Inflammatory macrophage treated with lipopolysaccharide for 1 hour (primary cell): ENCODE results near the gene BRD1.
A peak's percentile ranks its signal among the peaks of the same experiment; 100 is the strongest.
"Not testable (repeated sequence)": the region's sequence is repeated elsewhere in the genome, so short reads cannot be mapped to it uniquely, and the experiment has no call there.

Experiments used
- DNase-seq, 2 donors: peaks; one replicate each; pipeline ENCODE4 v3.0.0-alpha.2; 2020 to 2022

The BRD1 gene

DNA sequence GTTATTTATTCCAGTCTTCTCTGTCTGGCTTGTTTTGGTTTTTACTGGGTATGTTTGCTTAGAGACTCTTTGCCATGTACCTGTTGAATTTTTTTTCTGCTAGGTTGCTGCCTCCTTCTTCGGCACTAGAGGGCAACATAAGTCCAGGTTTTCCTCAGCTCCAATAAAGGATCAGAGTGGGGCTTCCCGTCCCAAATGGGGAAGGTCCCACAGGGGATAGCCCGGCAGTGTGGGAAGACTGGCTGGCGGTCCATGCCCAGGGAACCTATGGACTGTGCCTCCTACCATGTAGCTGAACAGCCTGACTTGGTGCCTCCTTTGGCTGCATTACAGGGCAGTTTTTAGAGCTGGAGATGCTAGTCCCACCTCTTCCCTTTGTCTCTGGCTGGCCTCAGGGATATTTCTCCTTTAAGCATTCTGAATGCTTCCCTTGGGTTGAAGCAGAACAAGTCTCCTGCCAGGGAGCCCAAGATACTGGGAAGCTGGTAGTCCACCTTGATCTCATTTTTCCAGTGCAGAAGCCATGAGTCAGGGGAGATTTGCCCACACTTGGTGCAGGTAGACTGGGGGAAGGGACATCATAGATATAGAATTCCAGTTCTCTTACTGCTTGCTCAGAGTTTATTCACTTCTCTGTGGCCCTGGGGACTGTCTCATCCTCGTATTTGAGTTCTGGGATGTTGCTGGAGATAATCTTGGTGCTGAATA is 60.2 kb downstream of the BRD1 start:
- DNase-seq = peak; percentile 75 to 84

DNA sequence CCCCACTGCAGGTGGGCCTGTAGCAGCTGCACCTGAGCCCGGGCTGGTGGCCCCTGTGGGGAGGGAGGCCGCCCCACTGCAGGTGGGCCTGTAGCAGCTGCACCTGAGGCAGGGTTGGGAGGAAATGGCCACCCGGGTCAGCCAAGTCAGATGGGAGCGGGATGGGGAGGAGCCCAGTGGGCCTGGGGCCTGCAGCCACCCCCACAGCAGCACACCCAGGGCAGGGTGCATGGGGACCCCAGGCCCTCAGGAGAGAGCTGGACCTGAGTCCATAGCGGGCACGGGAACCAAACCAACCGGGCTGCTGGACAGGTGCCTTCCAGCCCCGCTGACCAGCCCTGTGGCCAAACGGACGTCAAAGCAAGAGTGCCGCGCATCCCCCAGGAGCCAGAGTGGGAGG is 61.7 kb downstream of the BRD1 start:
- DNase-seq = no peak

DNA sequence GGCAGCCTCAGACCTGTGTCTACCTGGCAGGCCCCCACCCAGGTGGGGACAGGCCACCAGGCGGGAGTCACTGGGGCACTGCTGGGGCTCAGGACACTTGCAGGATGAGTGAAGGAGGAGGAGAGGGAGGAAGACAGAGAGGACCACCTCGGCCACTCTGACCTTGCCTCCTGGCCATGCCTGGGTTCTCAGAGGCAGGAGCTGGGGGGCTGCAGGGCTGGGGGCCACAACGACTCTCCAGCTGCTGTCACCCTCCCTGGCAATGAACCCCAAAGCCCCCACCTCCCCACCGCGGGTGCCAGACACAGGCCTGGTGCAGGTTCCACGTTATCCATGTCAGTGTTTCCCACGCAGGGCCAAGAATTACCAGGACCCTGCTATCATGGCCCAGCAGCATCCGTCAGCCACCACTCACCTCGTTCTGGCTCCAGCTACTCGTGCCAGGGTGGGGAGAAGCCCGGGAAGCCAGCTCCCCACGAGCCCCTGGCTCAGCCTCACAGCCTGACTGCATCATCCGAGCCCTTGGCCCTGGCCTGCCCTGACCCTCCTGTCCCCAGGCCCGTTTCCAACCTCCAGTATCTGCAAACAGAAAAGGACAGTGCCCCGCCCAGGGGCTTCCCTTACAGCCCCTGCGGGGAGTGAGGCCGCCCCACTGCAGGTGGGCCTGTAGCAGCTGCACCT is 62.4 kb downstream of the BRD1 start:
- no peak for DNase-seq

DNA sequence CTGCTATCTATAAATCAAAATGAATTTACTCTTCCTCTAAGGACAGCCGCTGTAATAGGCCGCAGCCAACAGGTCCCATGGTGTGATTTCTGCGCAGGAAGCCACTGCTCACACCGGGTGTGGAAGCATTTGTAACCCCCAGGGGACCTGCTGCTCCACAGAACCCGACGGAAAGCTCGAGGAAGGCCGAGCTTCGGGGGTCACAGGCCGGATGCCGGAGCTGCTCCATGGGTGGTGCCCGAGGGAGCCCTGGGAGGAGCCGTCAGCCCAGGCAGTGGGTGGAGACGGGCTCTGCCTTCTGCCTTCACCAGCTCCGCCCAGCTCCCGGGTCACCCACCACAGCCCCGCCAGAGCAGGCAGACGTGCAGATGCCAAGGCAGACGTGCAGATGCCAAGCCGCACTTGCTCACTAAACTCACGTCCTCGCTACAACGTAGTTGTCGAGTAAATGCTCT is 63.5 kb downstream of the BRD1 start:
- no peak for DNase-seq

DNA sequence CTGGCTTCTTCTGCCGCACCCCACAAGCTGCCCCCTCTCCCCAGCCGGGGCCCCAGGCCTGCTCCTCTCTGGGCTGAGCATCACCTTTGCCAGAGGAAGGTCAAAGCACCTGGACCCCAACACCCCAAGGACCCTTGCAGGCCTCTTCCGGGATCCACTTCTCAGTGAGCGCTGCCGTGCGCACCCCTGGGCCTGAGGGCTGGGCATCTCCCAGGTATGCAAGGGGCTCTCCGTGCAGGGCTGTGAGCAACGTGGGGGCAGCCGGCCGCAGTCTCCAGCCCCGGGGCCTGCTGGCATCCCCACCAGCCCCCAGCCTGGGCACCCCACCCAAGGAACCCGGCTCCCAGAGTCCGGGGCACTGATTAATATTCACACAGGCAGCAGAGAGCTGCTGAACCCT is 64.0 kb downstream of the BRD1 start:
- DNase-seq = no peak

DNA sequence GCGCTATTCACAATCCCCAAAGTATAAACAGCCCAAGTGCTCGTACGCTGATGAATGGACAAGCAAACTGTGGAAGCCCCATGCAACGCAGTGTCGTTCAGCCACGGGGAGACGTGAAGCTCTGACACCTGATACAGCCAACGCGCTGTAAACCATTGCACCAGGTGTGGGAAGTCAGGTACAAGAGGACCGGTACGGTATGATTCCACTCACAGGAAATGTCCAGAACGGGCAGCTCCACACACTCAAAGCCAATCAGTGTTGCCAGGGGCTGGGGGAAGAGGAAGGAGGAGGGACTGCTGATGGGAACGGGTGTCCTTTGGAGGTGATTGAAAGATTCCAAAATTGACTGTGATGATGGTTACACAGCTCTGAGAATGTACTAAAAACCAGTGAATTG is 64.5 kb downstream of the BRD1 start:
- no peak for DNase-seq

DNA sequence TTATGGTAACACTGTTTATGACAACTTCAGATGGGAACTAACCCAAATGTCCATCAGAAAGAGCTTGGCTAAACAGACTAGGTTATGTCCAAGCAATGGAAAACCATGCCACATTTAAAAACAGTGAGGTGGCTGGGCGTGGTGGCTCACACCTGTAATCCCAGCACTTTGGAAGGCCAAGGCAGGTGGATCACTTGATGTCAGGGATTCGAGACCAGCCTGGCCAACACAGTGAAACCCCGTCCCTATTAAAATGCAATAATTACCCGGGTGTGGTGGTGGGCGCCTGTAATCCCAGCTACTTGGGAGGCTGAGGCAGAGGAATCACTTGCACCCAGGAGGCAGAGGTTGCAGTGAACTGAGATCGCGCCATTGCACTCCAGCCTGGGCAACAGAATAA is 65.1 kb downstream of the BRD1 start:
- DNase-seq = not testable (repeated sequence)

DNA sequence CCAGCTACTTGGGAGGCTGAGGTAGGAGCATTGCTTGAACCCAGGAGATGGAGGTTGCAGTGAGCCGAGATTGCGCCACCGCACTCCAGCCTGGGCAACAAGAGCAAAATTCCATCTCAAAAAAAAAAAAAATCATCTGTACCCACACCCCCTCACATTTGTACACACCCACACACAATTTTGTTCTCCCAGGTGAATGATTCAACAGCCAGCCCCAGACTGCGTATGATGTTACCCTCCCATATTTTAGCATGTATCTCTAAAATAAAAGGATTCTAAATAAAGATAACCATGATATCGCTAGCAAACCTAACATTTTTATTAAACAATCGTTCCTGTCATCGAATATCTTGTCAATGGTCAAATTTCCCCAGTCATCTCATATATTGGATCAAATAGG is 65.8 kb downstream of the BRD1 start:
- no peak for DNase-seq

DNA sequence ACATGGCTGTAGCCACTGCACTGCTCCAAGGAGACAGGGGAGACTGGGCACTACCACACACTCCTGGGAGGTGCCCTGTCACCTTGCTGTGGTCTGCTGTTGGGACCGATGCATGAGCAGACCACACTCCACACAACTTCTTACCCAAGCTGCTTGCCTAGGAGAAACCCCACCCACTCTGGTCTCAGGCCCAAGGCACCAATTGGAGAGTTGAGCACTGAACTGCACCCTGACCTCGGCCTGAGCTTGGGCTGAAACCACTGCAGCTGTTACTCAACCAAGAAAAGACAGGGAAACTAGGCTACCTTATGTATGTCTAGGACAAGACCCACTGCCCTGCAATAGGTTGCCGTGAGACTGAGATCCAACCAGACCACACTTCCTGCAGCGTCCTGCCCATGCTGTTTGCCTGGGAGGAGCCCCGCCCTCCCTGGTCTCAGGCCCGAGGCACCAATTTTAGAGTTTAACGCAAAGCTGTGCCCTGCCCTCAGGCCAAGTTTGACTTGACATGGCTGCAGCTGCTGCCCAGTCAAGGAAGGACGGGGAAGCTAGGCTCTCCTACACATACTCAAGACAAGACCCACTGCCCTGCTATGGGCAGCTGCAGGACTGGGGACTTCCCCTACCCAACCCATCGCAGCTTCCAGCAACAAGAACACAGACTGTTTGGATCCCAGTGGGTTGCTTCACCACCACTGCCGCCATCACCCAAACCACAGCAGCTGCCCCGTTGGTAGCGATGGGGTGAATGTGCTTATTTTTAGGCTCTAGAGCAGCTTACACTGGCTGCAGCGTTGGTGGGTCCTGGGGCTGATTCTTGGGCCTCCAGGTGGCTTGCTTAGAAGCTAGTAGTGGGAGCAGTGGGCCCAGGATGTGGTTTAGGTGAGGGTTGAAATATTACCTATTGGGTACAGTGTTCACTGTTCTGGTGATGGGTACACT is 66.8 kb downstream of the BRD1 start:
- DNase-seq = peak in 1 of 2 donors; percentile 18

DNA sequence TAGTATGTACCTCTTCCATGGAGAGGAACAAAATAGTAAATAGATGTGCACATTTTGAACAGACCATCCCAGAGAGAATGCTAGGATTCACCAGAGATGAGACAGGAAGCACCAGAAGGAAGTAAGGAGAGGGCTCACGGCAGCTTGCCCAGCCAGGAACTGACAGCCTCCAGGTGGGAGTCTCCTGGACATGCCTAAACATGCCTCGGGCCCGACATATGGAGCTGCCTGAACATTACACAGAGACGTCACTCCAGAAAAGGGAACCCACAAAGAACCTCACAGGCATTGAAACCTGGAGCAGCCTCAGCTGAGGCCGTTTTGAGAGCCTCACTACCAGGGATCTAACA is 67.4 kb downstream of the BRD1 start:
- DNase-seq = no peak

DNA sequence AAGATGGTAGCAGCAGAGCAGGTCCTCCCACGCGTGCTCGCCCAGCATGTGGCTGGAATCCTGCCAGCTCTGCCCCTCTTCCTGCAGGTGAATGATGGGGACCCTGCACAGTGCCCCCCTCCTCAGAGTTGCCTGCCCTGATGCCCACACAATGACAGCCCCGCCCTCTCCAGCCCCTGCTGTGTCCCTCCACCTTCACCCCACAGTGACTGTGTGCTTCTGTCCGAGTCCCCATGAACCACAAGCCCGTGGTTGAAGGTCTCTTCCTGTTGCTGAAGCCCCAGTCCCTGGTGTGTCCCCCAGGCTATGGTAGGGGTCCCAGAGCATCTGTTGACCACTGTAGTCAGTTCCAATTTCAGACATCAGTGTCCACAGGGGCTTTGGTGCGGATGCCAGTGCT is 71.0 kb downstream of the BRD1 start:
- DNase-seq = no peak

DNA sequence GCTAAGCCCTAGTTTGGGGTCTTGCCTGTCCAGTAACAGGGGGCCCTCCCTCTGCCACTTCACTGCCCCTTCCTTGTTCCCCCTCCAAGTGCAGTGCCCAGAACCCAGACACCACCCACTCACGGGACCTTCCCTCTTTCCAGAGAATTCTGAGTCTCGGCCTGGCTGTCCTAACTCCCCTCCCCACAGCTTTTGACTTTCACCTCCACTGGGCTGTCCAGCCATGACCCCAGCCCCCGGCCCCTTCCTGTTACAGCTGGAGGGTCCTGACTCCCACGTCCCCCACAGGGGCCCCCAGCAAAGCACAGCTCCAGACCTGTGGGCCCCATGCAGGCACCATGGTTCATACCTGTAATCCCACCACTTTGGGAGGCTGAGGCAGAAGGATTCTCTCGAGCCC is 71.5 kb downstream of the BRD1 start:
- DNase-seq = no peak

DNA sequence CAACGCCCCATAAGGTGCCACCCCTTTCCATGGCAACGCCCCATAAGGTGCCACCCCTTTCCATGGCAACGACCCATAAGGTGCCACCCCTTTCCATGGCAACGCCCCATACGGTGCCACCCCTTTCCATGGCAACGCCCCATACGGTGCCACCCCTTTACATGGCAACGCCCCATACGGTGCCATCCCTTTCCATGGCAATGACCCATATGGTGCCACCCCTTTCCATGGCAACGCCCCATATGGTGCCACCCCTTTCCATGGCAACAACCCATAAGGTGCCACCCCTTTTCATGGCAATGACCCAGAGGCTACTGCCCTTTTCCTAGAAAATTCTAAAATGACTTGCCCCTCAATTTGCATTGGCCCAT is 72.1 kb downstream of the BRD1 start:
- no peak for DNase-seq

DNA sequence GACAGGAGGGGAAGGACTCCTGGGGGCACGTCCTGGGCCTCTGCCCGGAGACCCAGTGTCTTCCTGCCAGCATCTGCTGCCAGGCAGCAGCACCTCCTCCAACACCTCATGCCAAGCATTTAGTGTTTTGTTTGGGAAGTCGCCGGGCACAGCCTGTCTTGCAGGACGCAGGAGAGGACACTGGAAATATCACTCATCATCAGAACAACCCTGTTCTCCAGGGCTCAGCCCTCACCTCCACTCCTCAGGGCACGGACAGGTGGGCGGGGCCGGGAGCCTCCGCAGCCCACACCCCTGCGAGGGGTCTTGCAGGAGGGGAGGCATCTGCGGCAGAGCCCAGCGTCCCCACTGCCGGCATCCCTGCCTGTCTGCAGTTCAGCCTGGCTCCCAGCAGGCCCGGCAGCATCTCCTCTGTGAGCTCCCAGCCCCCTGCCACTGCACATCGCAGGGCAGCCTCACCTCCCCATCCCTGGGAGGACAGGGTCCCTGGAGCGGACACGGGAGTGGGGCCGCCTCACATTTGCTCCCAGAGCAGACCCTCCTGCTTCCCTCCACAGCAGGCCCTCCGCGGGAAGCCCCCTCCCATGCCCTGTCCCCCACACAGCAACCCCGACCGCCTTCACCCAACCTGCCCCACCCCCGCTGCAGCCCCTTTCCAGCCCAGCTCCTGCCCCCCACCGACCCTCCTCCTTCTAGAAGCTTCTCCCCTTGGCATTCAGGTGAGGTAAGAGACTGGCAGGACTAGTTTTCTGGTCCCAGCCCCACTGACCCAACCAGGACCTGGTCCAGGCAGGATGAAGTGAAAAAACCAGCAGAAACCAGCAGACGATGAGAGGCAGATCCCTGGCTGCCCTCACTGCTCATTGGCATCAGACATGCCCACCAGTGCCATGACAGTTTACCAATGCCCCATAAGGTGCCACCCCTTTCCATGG is 72.7 kb downstream of the BRD1 start:
- no peak for DNase-seq

DNA sequence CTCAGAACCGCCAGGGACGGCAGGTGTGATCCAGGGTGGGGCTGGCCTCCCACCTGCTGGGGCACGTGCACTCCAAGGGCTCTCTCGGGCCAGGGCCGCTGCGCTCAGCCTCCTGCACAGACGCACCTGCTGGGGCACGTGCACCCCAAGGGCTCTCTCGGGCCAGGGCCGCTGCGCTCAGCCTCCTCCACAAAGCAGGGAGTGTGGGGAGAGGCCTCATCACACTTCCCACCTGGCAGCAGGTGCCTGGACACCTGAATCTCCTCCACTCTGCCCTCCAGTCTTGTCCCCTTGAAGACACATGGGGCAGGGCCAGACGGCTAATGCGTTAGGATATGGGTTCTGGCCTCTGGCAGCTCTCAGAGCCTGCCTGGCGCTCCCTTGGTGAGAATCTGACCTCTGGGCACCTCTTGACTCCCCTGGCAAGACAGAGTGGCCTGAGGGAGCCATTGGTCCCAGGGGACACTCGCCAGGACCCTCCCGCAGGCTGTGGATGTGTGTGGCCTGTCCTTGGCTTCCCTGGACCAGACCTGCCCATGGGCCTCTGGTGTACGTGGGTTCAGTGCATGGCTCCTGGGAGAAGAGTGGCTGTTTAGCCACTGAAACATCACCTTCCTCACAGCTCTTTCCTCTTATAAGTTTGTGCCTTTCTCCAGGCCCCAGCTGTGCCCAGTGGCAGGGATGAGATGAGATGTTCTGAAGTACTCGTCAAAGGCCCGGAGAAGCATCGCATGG is 73.5 kb downstream of the BRD1 start:
- DNase-seq = no peak

DNA sequence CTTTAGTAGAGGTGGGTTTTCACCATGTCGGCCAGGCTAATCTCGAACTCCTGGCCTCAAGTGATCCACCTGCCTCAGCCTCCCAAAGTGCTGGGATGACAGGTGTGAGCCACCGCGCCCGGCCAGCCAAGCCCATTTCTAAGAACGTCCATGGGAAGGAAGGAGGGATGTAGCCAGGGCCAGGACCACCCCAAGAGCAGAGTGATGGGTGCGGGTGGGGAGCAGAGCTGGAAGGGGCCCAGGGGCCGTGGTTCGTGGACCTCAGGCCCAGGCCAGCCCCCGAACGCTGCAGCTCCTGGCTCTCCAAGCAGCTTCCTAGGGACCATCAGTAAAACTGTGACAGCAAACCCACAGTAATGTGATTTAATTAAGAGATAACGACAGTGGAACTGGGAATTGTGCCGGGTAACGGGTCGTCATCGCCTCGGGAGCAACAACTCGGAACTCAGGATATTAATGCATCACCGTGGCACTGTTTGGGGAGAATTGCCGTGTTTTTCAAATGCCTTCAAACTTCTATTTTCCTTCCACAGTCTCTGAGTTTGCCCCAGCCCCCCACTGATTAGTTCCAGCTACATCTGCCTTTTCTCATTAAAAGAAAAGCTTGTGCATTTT is 74.3 kb downstream of the BRD1 start:
- no peak for DNase-seq

DNA sequence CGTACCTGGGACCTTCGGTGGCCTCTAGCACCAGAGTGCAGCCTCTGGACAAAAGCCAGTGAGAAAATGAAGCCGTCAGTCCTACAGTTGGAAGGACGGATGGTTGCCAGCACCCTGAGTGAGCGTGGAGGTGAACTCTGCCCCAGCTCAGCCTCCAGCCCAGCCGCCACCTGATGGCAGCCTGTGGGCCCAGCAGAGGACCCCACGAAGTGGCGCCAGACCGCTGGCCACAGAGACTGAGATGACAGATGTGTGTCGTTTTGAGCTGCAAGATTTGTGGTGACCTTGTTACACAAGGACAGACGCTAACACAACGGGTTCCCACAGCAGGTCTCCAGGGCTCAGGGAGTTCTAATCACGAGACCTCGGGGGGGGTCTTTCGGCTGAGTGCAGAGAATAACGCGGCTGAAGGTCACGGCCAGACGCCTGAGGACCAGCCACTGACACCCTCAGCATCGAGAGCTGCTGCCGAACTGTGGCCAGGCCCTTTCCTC is 75.0 kb downstream of the BRD1 start:
- no peak for DNase-seq

DNA sequence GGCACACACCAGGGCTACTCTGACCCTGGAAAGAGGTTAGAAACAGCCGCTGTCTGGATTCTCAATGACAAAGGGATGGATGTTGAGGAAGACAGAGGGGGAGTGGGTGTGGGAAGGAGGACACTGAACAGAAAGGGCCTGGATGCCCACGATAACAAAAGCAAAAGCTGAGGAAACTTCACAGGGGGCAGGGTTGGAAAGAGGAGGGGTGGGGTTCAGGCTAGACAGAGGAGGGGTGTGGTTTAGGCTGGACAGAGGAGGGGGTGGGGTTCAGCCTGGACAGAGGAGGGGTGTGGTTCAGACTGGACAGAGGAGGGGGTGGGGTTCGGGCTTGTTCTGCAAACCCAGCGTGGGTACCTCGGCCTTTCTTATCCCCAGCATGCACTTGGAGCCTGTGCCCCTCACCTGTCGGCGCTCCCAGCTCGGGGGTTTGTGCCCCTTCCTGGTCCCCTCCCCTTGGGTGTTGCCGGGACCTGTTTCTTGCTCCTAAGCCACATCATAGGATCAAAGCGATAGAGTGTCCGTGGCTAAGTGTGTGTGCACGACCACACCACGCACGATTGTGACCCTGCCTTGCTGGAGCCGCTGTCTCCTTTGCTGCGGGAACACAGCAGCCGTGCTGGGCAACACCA is 75.6 kb downstream of the BRD1 start:
- DNase-seq = no peak

DNA sequence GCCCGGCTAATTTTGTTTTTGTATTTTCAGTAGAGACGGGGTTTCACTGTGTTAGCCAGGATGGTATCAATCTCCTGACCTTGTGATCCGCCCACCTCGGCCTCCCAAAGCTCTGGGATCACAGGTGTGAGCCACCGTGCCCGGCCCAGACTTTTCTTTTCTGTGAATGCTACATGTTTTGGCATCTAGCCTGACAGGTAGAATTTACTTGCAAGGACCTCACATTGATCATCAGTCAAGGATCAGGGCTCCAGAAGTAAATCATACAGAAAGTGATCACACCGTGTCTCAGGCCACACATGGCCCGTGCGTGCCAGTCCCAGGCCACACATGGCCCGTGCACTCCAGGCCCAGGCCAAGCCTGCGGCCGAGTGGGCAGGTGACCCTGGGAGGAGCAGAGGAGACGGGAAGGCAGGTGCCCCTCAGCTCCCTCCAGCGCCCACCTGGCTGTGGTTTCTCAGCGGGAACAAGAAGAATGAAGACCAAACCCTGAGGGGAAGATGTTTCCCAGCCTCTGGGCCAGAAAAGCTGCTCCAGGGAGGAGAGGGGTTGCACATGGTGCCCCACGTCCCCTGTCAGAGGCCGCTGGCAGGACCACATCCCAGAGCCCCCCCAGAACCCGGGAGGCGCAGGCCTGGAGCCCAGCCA is 76.2 kb downstream of the BRD1 start:
- DNase-seq = no peak

DNA sequence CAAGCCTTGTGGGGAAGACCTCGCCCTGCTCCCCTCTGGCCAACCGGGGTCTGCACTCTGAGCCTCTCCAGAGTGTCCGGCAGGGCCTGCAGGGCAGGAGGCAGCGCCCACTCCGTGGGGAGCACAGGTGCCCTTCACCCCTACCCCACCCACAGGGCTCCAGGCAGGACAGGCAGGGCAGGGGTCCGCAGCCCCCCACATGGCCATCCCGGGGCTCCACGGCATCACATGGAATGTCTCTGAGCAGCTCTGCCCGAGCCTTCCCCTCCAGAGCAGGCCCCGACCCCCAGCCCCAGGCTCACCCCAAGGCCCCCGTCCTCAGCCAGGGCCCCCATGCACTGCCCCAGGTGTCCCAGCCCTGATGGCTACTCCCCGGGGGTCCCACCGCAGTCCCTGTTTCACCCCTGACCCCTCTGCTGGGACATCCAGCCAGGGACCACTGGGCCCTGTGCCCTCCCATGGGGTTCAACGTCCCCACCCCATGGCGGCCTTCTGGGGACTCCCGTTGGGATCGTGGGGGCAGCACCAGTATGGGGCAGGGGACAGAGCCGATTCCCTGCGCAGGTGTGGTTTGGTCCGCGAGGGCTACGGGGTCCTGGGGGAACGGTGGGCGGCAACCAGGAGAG is 77.7 kb downstream of the BRD1 start:
- DNase-seq = no peak
